A549 (cell line): ENCODE measurements around the gene SLC16A13.

Experiments used
- BHLHE40 ChIP-seq: IDR thresholded peaks from 2 replicates; pipeline ENCODE4 v1.6.1; 2012; ENCODE audit warnings: low read depth, low read length, inconsistent platforms
- CTCF ChIP-seq: fragments of >200 bp; sonication (Bioruptor Twin); formaldehyde crosslinking; IDR thresholded peaks from 3 replicates; pipeline ENCODE4 v1.5.1; 2016
- EP300 ChIP-seq, 2 experiments: fragments of >200 bp; sonication (Bioruptor Twin); formaldehyde crosslinking; IDR thresholded peaks; 2 replicates in 1 of 2; 3 replicates in 1 of 2; pipeline ENCODE4 v1.6.1; 2016 to 2017
- GATA3 ChIP-seq: IDR thresholded peaks from 2 replicates; pipeline ENCODE4 v1.6.1; 2012; ENCODE audit warnings: borderline replicate concordance
- MAFK ChIP-seq: fragments of 450-650 bp; IDR thresholded peaks from 2 replicates; pipeline ENCODE4 v1.6.1; 2014; ENCODE audit not compliant: partially characterized antibody
- POLR2A ChIP-seq: IDR thresholded peaks from 2 replicates; pipeline ENCODE4 v1.6.1; 2012; ENCODE audit warnings: mild to moderate bottlenecking, low read length
- REST ChIP-seq: fragments of 200-600 bp; sonication (generic); IDR thresholded peaks from 2 replicates; pipeline ENCODE4 v1.6.1; 2016; ENCODE audit warnings: antibody characterized with exemption, mild to moderate bottlenecking, moderate library complexity
- RFX5 ChIP-seq: fragments of 450-650 bp; IDR thresholded peaks from 2 replicates; pipeline ENCODE4 v1.7.1; 2014; ENCODE audit warnings: antibody characterized with exemption, mild to moderate bottlenecking, moderate library complexity

- TF ChIP-seq POLR2A = no peak
- TF ChIP-seq CTCF = no peak
- no peak for TF ChIP-seq MAFK
- TF ChIP-seq GATA3 = no peak
- TF ChIP-seq REST = no peak
- TF ChIP-seq EP300 (IDR thresholded peaks at IDR 0.05) = no peak
- TF ChIP-seq BHLHE40 = no peak
- TF ChIP-seq RFX5 = no peak
These were observed 6.2 kb upstream of the SLC16A13 start for GRCh38 chr17:7029659-7030058.
